B cell (primary cell): Measurements from ENCODE around the gene RAD51B. TPM values are rescaled to one million over a fixed set of nuclear protein-coding genes. Genes with fewer than 3 reads are reported as not detected.

ENCODE experiments used
- ATAC-seq: fragments of 200-7000 bp; cut with Tn5 transposase; one replicate; pipeline ENCODE4 v1.10.0; 2021; ENCODE audit warnings: low read depth, mild to moderate bottlenecking, moderate number of reproducible peaks, moderate library complexity
- CTCF ChIA-PET: fragments of 350-600 bp; sonication (Branson Sonifier 250); formaldehyde crosslinking; loops from one replicate; lab custom pipeline; 2021; ENCODE audit warnings: antibody characterized with exemption, inconsistent platforms; lab: Charles Lee
- POLR2A ChIA-PET: fragments of 350-600 bp; sonication (Branson Sonifier 250); formaldehyde crosslinking; loops from one replicate; lab custom pipeline; 2021; ENCODE audit warnings: antibody characterized with exemption; lab: Charles Lee
- DNase-seq: peaks from one replicate; pipeline ENCODE4 v3.0.0; 2013
- H2AFZ ChIP-seq: 2 replicates; pipeline ENCODE4 v1.6.1; 2012; ENCODE audit warnings: mild to moderate bottlenecking, low read depth, low read length; ENCODE audit not compliant: insufficient read depth, poor library complexity, severe bottlenecking
- H3K27ac ChIP-seq, 2 donors: 1 replicate in 1 of 2; 2 replicates in 1 of 2; pipeline ENCODE4 v1.5.1; 2012 to 2013; ENCODE audit warnings: low read length in 2 of 2, mild to moderate bottlenecking in 2 of 2, moderate library complexity in 1 of 2
- H3K27me3 ChIP-seq, 4 experiments: fragments of 200-600 bp in 1 of 4; sonication (generic) in 1 of 4; replicated peaks in 1 of 4; 1 replicate in 2 of 4; 2 replicates in 2 of 4; pipeline versions ENCODE4 v1.6.1 to v1.7.0; 2013 to 2016; ENCODE audit warnings: low read length in 3 of 4, mild to moderate bottlenecking in 2 of 4, mixed read lengths in 1 of 4, moderate library complexity in 1 of 4; ENCODE audit not compliant: insufficient read depth in 4 of 4, control insufficient read depth in 3 of 4; ENCODE audit errors: control extremely low read depth in 1 of 4
- H3K36me3 ChIP-seq, 2 experiments: replicated peaks in 1 of 2; 1 replicate in 1 of 2; 2 replicates in 1 of 2; pipeline versions ENCODE4 v1.6.1 to v1.7.1; 2013; ENCODE audit warnings: low read length in 1 of 2; ENCODE audit not compliant: insufficient read depth in 2 of 2, control insufficient read depth in 1 of 2; ENCODE audit errors: control extremely low read depth in 1 of 2, extremely low read depth in 1 of 2
- H3K4me1 ChIP-seq, 2 donors: fragments of 200-600 bp in 1 of 2; sonication (generic) in 1 of 2; 1 replicate in 1 of 2; 2 replicates in 1 of 2; pipeline versions ENCODE4 v1.5.1 to v1.6.1; 2013 to 2017; ENCODE audit warnings: low read length in 2 of 2; ENCODE audit not compliant: control insufficient read depth in 2 of 2, insufficient read depth in 2 of 2
- H3K4me2 ChIP-seq: replicated peaks from 2 replicates; pipeline ENCODE3; 2012; ENCODE audit warnings: mild to moderate bottlenecking, low read depth, low read length; ENCODE audit not compliant: poor library complexity, severe bottlenecking
- H3K4me3 ChIP-seq, 5 experiments: fragments of 200-600 bp in 1 of 5; sonication (generic) in 1 of 5; 1 replicate in 3 of 5; 2 replicates in 2 of 5; pipeline versions ENCODE4 v1.5.1 to v1.7.0; 2011 to 2016; ENCODE audit warnings: low read length in 4 of 5, mild to moderate bottlenecking in 4 of 5, low read depth in 2 of 5, control low read depth in 1 of 5, moderate library complexity in 1 of 5; ENCODE audit not compliant: insufficient read depth in 1 of 5; ENCODE audit errors: control extremely low read depth in 1 of 5, extremely low read depth in 1 of 5
- H3K79me2 ChIP-seq: fragments of 200-600 bp; sonication (generic); one replicate; pipeline ENCODE4 v1.6.0; 2016; ENCODE audit warnings: low read length; ENCODE audit not compliant: control insufficient read depth, insufficient read depth
- H3K9ac ChIP-seq: fragments of 200-600 bp; sonication (generic); 2 replicates; pipeline ENCODE4 v1.6.1; 2017; ENCODE audit warnings: mild to moderate bottlenecking, low read length, moderate library complexity
- H3K9me3 ChIP-seq, 3 donors: one replicate each; pipeline versions ENCODE4 v1.6.1 to v1.7.1; 2013; ENCODE audit warnings: low read length in 2 of 3; ENCODE audit not compliant: control insufficient read depth in 2 of 3, insufficient read depth in 1 of 3; ENCODE audit errors: control extremely low read depth in 1 of 3
- H4K20me1 ChIP-seq: 2 replicates; pipeline ENCODE4 v1.6.0; 2012; ENCODE audit warnings: mild to moderate bottlenecking, low read length; ENCODE audit not compliant: insufficient read depth, control insufficient read depth, poor library complexity, severe bottlenecking
- H3K27ac Mint-ChIP-seq: one replicate; pipeline ENCODE4 v1.8.0; 2021; ENCODE audit warnings: mixed read lengths
- H3K27me3 Mint-ChIP-seq: one replicate; pipeline ENCODE4 v1.8.0; 2021; ENCODE audit warnings: mixed read lengths
- H3K4me1 Mint-ChIP-seq: one replicate; pipeline ENCODE4 v1.8.0; 2021; ENCODE audit warnings: mixed read lengths
- H3K4me3 Mint-ChIP-seq: one replicate; pipeline ENCODE4 v1.8.0; 2021; ENCODE audit warnings: mixed read lengths
- H3K9me3 Mint-ChIP-seq: one replicate; pipeline ENCODE4 v1.8.0; 2022; ENCODE audit warnings: mixed read lengths; ENCODE audit not compliant: insufficient read depth
- EZH2 ChIP-seq: IDR thresholded peaks from 2 replicates; pipeline ENCODE4 v1.6.1; 2012; ENCODE audit warnings: borderline replicate concordance, low read depth, mild to moderate bottlenecking, moderate library complexity, low read length; ENCODE audit not compliant: insufficient read depth, poor library complexity, severe bottlenecking
- WGBS: methylation state at CpG from one replicate; pipeline ENCODE4 v1.1.5; 2013; ENCODE audit warnings: missing lambda C conversion rate; ENCODE audit not compliant: insufficient coverage; 5-methylcytosine and 5-hydroxymethylcytosine counted together
- intact Hi-C: fragments of 100-400 bp; cut with micrococcal nuclease; formaldehyde crosslinking; loops from one replicate; pipeline ENCODE4 v1.10.0; 2022
- polyA plus RNA-seq: library from polyadenylated mRNA; depleted of rRNA; stranded (reverse); fragments of >200 nt; gene quantifications from 2 replicates; pipeline ENCODE4 v1.2.3, GENCODE V29; 2012
- total RNA-seq, 2 donors: library from RNA; stranded (reverse); fragments of 120-200 nt in 1 of 2; gene quantifications; 1 replicate in 1 of 2; 2 replicates in 1 of 2; pipeline versions ENCODE4 v1.2.3 to v1.2.4, GENCODE V29; 2013 to 2022
- TF ChIP-seq, protein P1 (sequence below): fragments of 200-600 bp; IDR thresholded peaks from one replicate; pipeline ENCODE4 v1.8.0; 2022; ENCODE audit warnings: antibody characterized with exemption, mild to moderate bottlenecking

The RAD51B gene
- total and polyA plus RNA-seq, 2 donors (not counting 1 experiment from before 2014, with no cell fraction given), result 6.5 to 60.6 TPM

GRCh38 chr14:68473794-68474193, 654.2 kb downstream of the RAD51B start:
- Mint-ChIP-seq H3K27ac (peak overlapping the region; percentile 53), H3K9me3 (no peaks in the 10 kb centered on the region), H3K4me3 (no peak overlapping the region), H3K4me1 (peaks cover 90% of the 10 kb centered on the region), H3K27me3 (no peaks in the 10 kb centered on the region)
- H2AFZ ChIP-seq, result no peak overlapping the region
- H3K4me1 ChIP-seq, result peaks cover 95 to 96% of the 10 kb centered on the region in 2 donors
- no peaks in the 10 kb centered on the region for H3K9me3 ChIP-seq
- no peak overlapping the region for H3K9ac ChIP-seq
- ATAC-seq, result no peak
- ChIA-PET CTCF (no interaction called here), POLR2A (no interaction called here)
- H3K36me3 ChIP-seq, result no peaks in the 10 kb centered on the region
- no peak overlapping the region for H3K27ac ChIP-seq
- H3K79me2 ChIP-seq, result peaks cover 13% of the 10 kb centered on the region
- 100% methylated on average over 1 of the region's 2 CpGs for WGBS
- DNase-seq, result no peak
- TF ChIP-seq EZH2, result no peak
- TF ChIP-seq, protein P1, sequence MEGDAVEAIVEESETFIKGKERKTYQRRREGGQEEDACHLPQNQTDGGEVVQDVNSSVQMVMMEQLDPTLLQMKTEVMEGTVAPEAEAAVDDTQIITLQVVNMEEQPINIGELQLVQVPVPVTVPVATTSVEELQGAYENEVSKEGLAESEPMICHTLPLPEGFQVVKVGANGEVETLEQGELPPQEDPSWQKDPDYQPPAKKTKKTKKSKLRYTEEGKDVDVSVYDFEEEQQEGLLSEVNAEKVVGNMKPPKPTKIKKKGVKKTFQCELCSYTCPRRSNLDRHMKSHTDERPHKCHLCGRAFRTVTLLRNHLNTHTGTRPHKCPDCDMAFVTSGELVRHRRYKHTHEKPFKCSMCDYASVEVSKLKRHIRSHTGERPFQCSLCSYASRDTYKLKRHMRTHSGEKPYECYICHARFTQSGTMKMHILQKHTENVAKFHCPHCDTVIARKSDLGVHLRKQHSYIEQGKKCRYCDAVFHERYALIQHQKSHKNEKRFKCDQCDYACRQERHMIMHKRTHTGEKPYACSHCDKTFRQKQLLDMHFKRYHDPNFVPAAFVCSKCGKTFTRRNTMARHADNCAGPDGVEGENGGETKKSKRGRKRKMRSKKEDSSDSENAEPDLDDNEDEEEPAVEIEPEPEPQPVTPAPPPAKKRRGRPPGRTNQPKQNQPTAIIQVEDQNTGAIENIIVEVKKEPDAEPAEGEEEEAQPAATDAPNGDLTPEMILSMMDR, result no peak
- H3K4me3 ChIP-seq, result no peak overlapping the region
- no peaks in the 10 kb centered on the region for H4K20me1 ChIP-seq
- no peaks in the 10 kb centered on the region for H3K27me3 ChIP-seq
- no peak overlapping the region for H3K4me2 ChIP-seq
- intact Hi-C loops, result loop anchor here (5.0 kb wide), 1 partner anchor 71 kb away; no protein-coding TSS in a partner anchor

DNA sequence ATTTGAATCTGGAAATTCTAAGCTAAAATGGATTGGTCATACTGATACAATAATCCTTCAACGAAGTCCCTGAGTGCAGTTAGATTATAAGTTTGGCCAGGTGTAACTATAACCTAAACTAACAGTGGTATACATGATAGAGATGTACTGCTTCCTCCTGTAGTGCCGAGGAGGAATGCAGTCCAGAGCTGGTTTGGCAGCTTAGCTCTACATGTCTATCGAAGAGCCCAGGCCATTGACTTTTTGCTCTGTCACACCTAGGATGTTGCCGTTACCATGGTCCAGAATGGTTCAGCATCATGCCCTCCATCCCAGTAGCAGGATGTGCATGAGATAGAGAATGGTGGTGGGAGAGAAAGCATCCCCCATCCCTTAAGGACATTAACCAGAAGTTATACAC, 655.2 kb downstream of the RAD51B start:
- H3K27me3 Mint-ChIP-seq, result no peaks in the 10 kb centered on the region
- intact Hi-C loops, result loop anchor here (5.0 kb wide), 2 partner anchors 72 to 207 kb away; no protein-coding TSS in a partner anchor
- CTCF ChIA-PET, result interaction anchor here (0.6 kb wide), 1 partner anchor 9 kb away, joined by 3 read pairs; no protein-coding TSS in a partner anchor

More for the DNA sequence above, 655.2 kb downstream of the RAD51B start:
- Histone ChIP-seq H3K36me3 (no peaks in the 10 kb centered on the region), H3K9me3 (no peaks in the 10 kb centered on the region), H2AFZ (no peak overlapping the region), H4K20me1 (no peaks in the 10 kb centered on the region), H3K4me2 (no peak overlapping the region), H3K4me3 (no peak overlapping the region), H3K79me2 (peaks cover 13% of the 10 kb centered on the region), H3K9ac (no peak overlapping the region), H3K4me1 (peaks cover 89 to 93% of the 10 kb centered on the region in 2 donors), H3K27ac (peak overlapping the region in 1 of 2 donors; percentile 95), H3K27me3 (no peaks in the 10 kb centered on the region)
- no peak for ATAC-seq
- Mint-ChIP-seq H3K4me3 (no peak overlapping the region), H3K9me3 (no peaks in the 10 kb centered on the region), H3K27ac (peak overlapping the region; percentile 59), H3K4me1 (peaks cover 93% of the 10 kb centered on the region)
- POLR2A ChIA-PET, result interaction anchor here (0.7 to 1.0 kb wide), 2 partner anchors 30 to 321 kb away, joined by 3 to 11 read pairs; no protein-coding TSS in a partner anchor
- 100% methylated on average over 2 of the region's 4 CpGs for WGBS
- TF ChIP-seq, protein P1, result no peak
- no peak for TF ChIP-seq EZH2
- no peak for DNase-seq
